Measurements from ENCODE around the gene KNSTRN.

DNA sequence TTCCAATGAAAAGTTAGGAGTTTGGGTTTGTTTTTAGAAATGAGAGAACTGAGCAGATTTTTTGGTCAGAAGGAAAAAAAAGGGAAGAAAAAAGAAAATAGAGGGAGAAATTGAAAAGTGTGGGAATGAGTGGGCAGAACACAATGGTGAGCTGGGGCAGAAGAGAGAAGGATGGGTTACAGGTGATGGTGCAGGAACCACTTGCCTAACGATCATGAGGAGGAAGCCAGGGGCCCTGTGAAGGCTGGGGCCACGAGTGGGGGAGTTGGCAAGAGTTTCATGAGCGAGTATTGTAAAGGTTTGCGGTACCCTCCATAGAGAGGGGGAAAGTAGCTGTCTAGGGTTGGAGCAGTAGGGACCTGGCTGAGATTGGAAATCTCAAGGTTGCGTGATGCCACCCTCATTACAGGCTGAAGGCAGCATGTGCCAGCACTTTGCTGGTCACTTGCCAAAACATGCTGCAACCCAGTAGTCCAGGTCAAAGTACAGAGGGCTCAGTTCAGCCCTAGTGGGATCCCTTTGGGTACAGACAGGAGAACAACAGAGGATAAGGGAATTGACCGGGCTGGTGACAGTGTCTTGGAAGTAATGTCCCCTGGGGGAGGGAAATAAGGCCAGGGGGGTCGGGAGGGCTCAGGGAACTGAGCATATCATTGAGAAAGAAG lies 29.7 kb downstream of the KNSTRN start:
- TF ChIP-seq, protein P1, sequence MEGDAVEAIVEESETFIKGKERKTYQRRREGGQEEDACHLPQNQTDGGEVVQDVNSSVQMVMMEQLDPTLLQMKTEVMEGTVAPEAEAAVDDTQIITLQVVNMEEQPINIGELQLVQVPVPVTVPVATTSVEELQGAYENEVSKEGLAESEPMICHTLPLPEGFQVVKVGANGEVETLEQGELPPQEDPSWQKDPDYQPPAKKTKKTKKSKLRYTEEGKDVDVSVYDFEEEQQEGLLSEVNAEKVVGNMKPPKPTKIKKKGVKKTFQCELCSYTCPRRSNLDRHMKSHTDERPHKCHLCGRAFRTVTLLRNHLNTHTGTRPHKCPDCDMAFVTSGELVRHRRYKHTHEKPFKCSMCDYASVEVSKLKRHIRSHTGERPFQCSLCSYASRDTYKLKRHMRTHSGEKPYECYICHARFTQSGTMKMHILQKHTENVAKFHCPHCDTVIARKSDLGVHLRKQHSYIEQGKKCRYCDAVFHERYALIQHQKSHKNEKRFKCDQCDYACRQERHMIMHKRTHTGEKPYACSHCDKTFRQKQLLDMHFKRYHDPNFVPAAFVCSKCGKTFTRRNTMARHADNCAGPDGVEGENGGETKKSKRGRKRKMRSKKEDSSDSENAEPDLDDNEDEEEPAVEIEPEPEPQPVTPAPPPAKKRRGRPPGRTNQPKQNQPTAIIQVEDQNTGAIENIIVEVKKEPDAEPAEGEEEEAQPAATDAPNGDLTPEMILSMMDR (IDR thresholded peaks at IDR 0.05) = no peak
- TF ChIP-seq POLR2A (IDR thresholded peaks at IDR 0.05) = no peak

Data from thyroid gland (tissue), 4 donors.